Tibial nerve (tissue), 4 donors: ENCODE results near the gene JADE1.

Experiments used
- EP300 ChIP-seq, 2 donors: sonication (generic); formaldehyde crosslinking; IDR thresholded peaks; one replicate each; pipeline ENCODE4 v1.6.1; 2017; ENCODE audit warnings: antibody characterized with exemption in 2 of 2, mild to moderate bottlenecking in 1 of 2
- POLR2A ChIP-seq, 2 donors: fragments of 450-650 bp; IDR thresholded peaks; one replicate each; pipeline ENCODE4 v1.6.1; 2017; ENCODE audit warnings: antibody characterized with exemption in 2 of 2, mild to moderate bottlenecking in 2 of 2, moderate library complexity in 2 of 2
- TF ChIP-seq, protein P1 (sequence below), 5 experiments: fragments of 200-600 bp in 3 of 5; fragments of 450-650 bp in 2 of 5; sonication (generic) in 3 of 5; IDR thresholded peaks; one replicate each; pipeline ENCODE4 v1.5.1; 2016 to 2019; ENCODE audit warnings: antibody characterized with exemption in 5 of 5, mild to moderate bottlenecking in 3 of 5, moderate library complexity in 2 of 5

DNA sequence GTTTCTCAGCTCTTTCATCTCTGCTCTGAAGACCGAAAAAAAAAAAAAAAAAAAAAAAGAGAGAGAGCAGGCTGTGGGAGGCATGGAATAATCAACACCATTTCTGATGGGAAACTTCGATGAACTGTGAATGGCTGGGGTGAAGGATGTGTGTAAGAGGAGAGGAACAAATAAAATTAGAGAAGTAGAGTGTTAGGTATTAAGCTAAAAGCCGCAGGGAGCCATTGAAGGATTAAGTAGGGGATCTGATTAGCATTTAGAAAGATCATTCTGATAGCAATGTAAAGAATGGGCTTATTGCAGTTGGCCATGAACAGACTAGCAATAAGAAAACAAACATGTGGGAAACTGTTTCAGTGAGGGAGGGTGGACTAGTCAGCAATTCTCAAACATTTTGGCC is 33.6 kb upstream of the JADE1 start:
- TF ChIP-seq, protein P1, sequence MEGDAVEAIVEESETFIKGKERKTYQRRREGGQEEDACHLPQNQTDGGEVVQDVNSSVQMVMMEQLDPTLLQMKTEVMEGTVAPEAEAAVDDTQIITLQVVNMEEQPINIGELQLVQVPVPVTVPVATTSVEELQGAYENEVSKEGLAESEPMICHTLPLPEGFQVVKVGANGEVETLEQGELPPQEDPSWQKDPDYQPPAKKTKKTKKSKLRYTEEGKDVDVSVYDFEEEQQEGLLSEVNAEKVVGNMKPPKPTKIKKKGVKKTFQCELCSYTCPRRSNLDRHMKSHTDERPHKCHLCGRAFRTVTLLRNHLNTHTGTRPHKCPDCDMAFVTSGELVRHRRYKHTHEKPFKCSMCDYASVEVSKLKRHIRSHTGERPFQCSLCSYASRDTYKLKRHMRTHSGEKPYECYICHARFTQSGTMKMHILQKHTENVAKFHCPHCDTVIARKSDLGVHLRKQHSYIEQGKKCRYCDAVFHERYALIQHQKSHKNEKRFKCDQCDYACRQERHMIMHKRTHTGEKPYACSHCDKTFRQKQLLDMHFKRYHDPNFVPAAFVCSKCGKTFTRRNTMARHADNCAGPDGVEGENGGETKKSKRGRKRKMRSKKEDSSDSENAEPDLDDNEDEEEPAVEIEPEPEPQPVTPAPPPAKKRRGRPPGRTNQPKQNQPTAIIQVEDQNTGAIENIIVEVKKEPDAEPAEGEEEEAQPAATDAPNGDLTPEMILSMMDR (IDR thresholded peaks at IDR 0.05) = no peak
- TF ChIP-seq POLR2A (IDR thresholded peaks at IDR 0.05) (no peak), EP300 (IDR thresholded peaks at IDR 0.05) (no peak)
